GM23338 (cell line): ENCODE data around the gene SLC30A1. TPM values are rescaled to one million over a fixed set of nuclear protein-coding genes. Genes with fewer than 3 reads are reported as not detected.

Source experiments
- ATAC-seq: fragments of 200-7000 bp; cut with Tn5 transposase; 3 replicates; pipeline ENCODE4 v1.9.1; 2020
- DNase-seq: peaks from one replicate; pipeline ENCODE4 v3.0.0-alpha.2; 2015; ENCODE audit warnings: low spot score
- H2AFZ ChIP-seq: fragments of 200-600 bp; sonication (generic); 2 replicates; pipeline ENCODE4 v1.8.0; 2016; ENCODE audit warnings: antibody characterized with exemption, mild to moderate bottlenecking, moderate library complexity
- H3F3A ChIP-seq: fragments of 200-600 bp; sonication (generic); replicated peaks from 2 replicates; pipeline ENCODE4 v1.8.0; 2017; ENCODE audit warnings: antibody characterized with exemption, mixed run types, low read depth
- H3K27ac ChIP-seq: fragments of 200-600 bp; sonication (generic); 2 replicates; pipeline ENCODE4 v1.6.1; 2016; ENCODE audit warnings: low read depth
- H3K27me3 ChIP-seq: fragments of 200-600 bp; sonication (generic); 2 replicates; pipeline ENCODE4 v1.8.0; 2016; ENCODE audit warnings: mild to moderate bottlenecking, mixed run types, moderate library complexity; ENCODE audit not compliant: insufficient read depth
- H3K36me3 ChIP-seq: fragments of 200-600 bp; sonication (generic); 2 replicates; pipeline ENCODE4 v1.8.0; 2016; ENCODE audit warnings: mild to moderate bottlenecking; ENCODE audit not compliant: insufficient read depth
- H3K4me1 ChIP-seq: fragments of 200-600 bp; sonication (generic); 2 replicates; pipeline ENCODE4 v1.8.0; 2016; ENCODE audit warnings: mild to moderate bottlenecking, moderate library complexity; ENCODE audit not compliant: insufficient read depth
- H3K4me2 ChIP-seq: fragments of 200-600 bp; sonication (generic); 2 replicates; pipeline ENCODE4 v1.7.1; 2017; ENCODE audit warnings: mixed run types
- H3K4me3 ChIP-seq: fragments of 200-600 bp; sonication (generic); 2 replicates; pipeline ENCODE4 v1.6.1; 2016; ENCODE audit warnings: mixed run types
- H3K79me2 ChIP-seq: fragments of 200-600 bp; sonication (generic); replicated peaks from 2 replicates; pipeline ENCODE4 v1.8.0; 2017; ENCODE audit warnings: mild to moderate bottlenecking; ENCODE audit not compliant: insufficient read depth
- H3K9me2 ChIP-seq: fragments of 200-600 bp; sonication (generic); 2 replicates; pipeline ENCODE4 v1.8.0; 2017; ENCODE audit not compliant: insufficient read depth
- H4K20me1 ChIP-seq: fragments of 200-600 bp; sonication (generic); replicated peaks from 2 replicates; pipeline ENCODE4 v1.8.0; 2017; ENCODE audit warnings: mild to moderate bottlenecking; ENCODE audit not compliant: insufficient read depth
- H3K27ac Mint-ChIP-seq: 2 replicates; pipeline ENCODE4 v1.8.0; 2020; ENCODE audit warnings: inconsistent platforms, mild to moderate bottlenecking, moderate library complexity, mixed read lengths
- H3K27me3 Mint-ChIP-seq: 3 replicates; pipeline ENCODE4 v1.8.0; 2022; ENCODE audit warnings: low read depth, mild to moderate bottlenecking, moderate library complexity, mixed read lengths, inconsistent platforms; ENCODE audit not compliant: insufficient read depth, poor library complexity
- H3K36me3 Mint-ChIP-seq: 3 replicates; pipeline ENCODE4 v1.8.0; 2021; ENCODE audit warnings: low read depth, mild to moderate bottlenecking, inconsistent platforms, moderate library complexity, mixed read lengths
- H3K4me1 Mint-ChIP-seq: 3 replicates; pipeline ENCODE4 v1.8.0; 2020; ENCODE audit warnings: mild to moderate bottlenecking, inconsistent platforms, mixed read lengths
- H3K4me3 Mint-ChIP-seq: 3 replicates; pipeline ENCODE4 v1.8.0; 2021; ENCODE audit warnings: moderate library complexity, mild to moderate bottlenecking, inconsistent platforms, mixed read lengths
- H3K9me3 Mint-ChIP-seq: 3 replicates; pipeline ENCODE4 v1.8.0; 2020; ENCODE audit warnings: moderate library complexity, mild to moderate bottlenecking, inconsistent platforms, mixed read lengths
- CREB1 ChIP-seq: fragments of 250-450 bp; sonication (Bioruptor Pico); IDR thresholded peaks from 2 replicates; pipeline ENCODE4 v1.5.0; 2020; ENCODE audit warnings: low read depth, mild to moderate bottlenecking, moderate library complexity
- EZH2 ChIP-seq: fragments of 200-600 bp; sonication (generic); IDR thresholded peaks from one replicate; pipeline ENCODE4 v1.8.0; 2017; ENCODE audit warnings: antibody characterized with exemption, mild to moderate bottlenecking, low read depth; ENCODE audit not compliant: unreplicated experiment
- EZH2phosphoT487 ChIP-seq: fragments of 200-600 bp; sonication (generic); IDR thresholded peaks from one replicate; pipeline ENCODE4 v1.8.1; 2018; ENCODE audit warnings: antibody characterized with exemption; ENCODE audit not compliant: unreplicated experiment
- JUNB ChIP-seq: IDR thresholded peaks from one replicate; pipeline ENCODE4 v1.6.1; 2016; ENCODE audit warnings: antibody characterized with exemption; ENCODE audit not compliant: unreplicated experiment
- NANOG ChIP-seq: IDR thresholded peaks from 2 replicates; pipeline ENCODE4 v1.6.1; 2016; ENCODE audit warnings: antibody characterized with exemption, borderline replicate concordance
- POLR2AphosphoS5 ChIP-seq: IDR thresholded peaks from 2 replicates; pipeline ENCODE4 v1.6.1; 2016; ENCODE audit warnings: antibody characterized with exemption, low read depth
- STAT1 ChIP-seq: IDR thresholded peaks from one replicate; pipeline ENCODE4 v1.6.1; 2016; ENCODE audit warnings: antibody characterized with exemption; ENCODE audit not compliant: unreplicated experiment
- ZNF114 ChIP-seq: fragments of 250-450 bp; sonication (Bioruptor Pico); IDR thresholded peaks from 2 replicates; pipeline ENCODE4 v1.5.0; 2020; ENCODE audit warnings: mild to moderate bottlenecking, moderate library complexity
- ZNF331 ChIP-seq: fragments of 250-450 bp; sonication (Bioruptor Pico); IDR thresholded peaks from 2 replicates; pipeline ENCODE4 v1.5.0; 2020; ENCODE audit warnings: low read depth, mild to moderate bottlenecking, moderate library complexity
- polyA plus RNA-seq: library from polyadenylated mRNA; unstranded; fragments of >200 nt; fragmentation: Nextera tagmentation; extraction: Ambion mirVana; gene quantifications from 2 replicates; pipeline ENCODE4 v1.2.1, GENCODE V29; 2016
- total RNA-seq: library from RNA; depleted of rRNA; stranded (reverse); fragments of >200 nt; shearing (Covaris generic); gene quantifications from 2 replicates; pipeline ENCODE4 v1.2.3, GENCODE V29; 2014
- TF ChIP-seq, protein P1 (sequence below): fragments of 250-450 bp; sonication (Bioruptor Pico); IDR thresholded peaks from 2 replicates; pipeline ENCODE4 v1.5.0; 2020; ENCODE audit warnings: mild to moderate bottlenecking, moderate library complexity
- TF ChIP-seq, protein P2 (sequence below): IDR thresholded peaks from 2 replicates; pipeline ENCODE4 v1.6.1; 2016; ENCODE audit warnings: antibody characterized with exemption
- TF ChIP-seq, protein P3 (sequence below), 2 experiments: fragments of 200-600 bp in 1 of 2; sonication (generic) in 1 of 2; conservative IDR thresholded peaks; 2 replicates each; pipeline versions ENCODE4 v1.5.1 to v1.6.1; 2016 to 2017; ENCODE audit warnings: antibody characterized with exemption in 2 of 2, low read depth in 2 of 2, mild to moderate bottlenecking in 2 of 2, moderate library complexity in 1 of 2
- TF ChIP-seq, protein P4 (sequence below): IDR thresholded peaks from one replicate; pipeline ENCODE4 v1.6.1; 2018; ENCODE audit warnings: antibody characterized with exemption; ENCODE audit not compliant: unreplicated experiment

SLC30A1 gene
- total and polyA plus RNA-seq, 2 experiments from 2014 or later: 3.3 to 17.7 TPM

DNA sequence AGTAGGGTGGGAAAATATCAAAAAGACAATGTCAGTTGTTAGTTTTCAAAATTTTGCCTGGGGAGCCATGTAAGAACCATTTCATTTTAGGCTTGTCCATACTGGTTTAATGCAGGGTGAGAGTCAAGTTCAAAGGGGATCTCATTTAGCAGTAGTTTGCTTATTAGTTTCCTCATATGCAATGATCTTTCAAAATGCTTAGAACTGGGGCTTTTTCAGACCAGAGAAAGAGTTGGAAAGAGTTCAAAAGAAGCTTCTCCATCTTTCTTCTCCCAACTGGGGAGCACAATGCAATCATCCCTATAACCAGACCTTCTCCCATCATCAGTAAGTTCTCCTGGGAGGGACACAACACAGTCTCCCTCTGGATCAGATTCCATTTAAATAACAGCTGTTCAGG, 16.5 kb upstream of the SLC30A1 start:
- ATAC-seq: no peak
- H4K20me1 ChIP-seq: no peaks in the 10 kb centered on the region
- no peaks in the 10 kb centered on the region for H3K27me3 ChIP-seq
- H3K4me1 Mint-ChIP-seq: no peaks in the 10 kb centered on the region
- DNase-seq: no peak
- no peak overlapping the region for H2AFZ ChIP-seq
- H3K27ac ChIP-seq: no peak overlapping the region
- no peaks in the 10 kb centered on the region for H3K4me1 ChIP-seq
- H3K79me2 ChIP-seq: no peaks in the 10 kb centered on the region
- no peak overlapping the region for H3K4me3 Mint-ChIP-seq
- H3K4me2 ChIP-seq: no peak overlapping the region
- H3K9me2 ChIP-seq: no peaks in the 10 kb centered on the region
- H3K36me3 ChIP-seq: no peaks in the 10 kb centered on the region
- H3K27me3 Mint-ChIP-seq: peaks cover 7% of the 10 kb centered on the region
- H3K4me3 ChIP-seq: no peak overlapping the region
- TF ChIP-seq, protein P1, sequence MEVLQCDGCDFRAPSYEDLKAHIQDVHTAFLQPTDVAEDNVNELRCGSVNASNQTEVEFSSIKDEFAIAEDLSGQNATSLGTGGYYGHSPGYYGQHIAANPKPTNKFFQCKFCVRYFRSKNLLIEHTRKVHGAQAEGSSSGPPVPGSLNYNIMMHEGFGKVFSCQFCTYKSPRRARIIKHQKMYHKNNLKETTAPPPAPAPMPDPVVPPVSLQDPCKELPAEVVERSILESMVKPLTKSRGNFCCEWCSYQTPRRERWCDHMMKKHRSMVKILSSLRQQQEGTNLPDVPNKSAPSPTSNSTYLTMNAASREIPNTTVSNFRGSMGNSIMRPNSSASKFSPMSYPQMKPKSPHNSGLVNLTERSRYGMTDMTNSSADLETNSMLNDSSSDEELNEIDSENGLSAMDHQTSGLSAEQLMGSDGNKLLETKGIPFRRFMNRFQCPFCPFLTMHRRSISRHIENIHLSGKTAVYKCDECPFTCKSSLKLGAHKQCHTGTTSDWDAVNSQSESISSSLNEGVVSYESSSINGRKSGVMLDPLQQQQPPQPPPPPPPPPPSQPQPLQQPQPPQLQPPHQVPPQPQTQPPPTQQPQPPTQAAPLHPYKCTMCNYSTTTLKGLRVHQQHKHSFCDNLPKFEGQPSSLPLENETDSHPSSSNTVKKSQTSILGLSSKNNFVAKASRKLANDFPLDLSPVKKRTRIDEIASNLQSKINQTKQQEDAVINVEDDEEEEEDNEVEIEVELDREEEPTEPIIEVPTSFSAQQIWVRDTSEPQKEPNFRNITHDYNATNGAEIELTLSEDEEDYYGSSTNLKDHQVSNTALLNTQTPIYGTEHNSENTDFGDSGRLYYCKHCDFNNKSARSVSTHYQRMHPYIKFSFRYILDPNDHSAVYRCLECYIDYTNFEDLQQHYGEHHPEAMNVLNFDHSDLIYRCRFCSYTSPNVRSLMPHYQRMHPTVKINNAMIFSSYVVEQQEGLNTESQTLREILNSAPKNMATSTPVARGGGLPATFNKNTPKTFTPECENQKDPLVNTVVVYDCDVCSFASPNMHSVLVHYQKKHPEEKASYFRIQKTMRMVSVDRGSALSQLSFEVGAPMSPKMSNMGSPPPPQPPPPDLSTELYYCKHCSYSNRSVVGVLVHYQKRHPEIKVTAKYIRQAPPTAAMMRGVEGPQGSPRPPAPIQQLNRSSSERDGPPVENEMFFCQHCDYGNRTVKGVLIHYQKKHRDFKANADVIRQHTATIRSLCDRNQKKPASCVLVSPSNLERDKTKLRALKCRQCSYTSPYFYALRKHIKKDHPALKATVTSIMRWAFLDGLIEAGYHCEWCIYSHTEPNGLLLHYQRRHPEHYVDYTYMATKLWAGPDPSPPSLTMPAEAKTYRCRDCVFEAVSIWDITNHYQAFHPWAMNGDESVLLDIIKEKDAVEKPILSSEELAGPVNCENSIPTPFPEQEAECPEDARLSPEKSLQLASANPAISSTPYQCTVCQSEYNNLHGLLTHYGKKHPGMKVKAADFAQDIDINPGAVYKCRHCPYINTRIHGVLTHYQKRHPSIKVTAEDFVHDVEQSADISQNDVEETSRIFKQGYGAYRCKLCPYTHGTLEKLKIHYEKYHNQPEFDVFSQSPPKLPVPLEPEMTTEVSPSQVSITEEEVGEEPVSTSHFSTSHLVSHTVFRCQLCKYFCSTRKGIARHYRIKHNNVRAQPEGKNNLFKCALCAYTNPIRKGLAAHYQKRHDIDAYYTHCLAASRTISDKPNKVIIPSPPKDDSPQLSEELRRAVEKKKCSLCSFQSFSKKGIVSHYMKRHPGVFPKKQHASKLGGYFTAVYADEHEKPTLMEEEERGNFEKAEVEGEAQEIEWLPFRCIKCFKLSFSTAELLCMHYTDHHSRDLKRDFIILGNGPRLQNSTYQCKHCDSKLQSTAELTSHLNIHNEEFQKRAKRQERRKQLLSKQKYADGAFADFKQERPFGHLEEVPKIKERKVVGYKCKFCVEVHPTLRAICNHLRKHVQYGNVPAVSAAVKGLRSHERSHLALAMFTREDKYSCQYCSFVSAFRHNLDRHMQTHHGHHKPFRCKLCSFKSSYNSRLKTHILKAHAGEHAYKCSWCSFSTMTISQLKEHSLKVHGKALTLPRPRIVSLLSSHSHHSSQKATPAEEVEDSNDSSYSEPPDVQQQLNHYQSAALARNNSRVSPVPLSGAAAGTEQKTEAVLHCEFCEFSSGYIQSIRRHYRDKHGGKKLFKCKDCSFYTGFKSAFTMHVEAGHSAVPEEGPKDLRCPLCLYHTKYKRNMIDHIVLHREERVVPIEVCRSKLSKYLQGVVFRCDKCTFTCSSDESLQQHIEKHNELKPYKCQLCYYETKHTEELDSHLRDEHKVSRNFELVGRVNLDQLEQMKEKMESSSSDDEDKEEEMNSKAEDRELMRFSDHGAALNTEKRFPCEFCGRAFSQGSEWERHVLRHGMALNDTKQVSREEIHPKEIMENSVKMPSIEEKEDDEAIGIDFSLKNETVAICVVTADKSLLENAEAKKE (CRISPR knock-in tag): no peak
- TF ChIP-seq ZNF331 (CRISPR knock-in tag) (no peak), JUNB (no peak), NANOG (no peak), EZH2 (no peak), EZH2phosphoT487 (no peak), POLR2AphosphoS5 (no peak), ZNF114 (no peak), CREB1 (CRISPR knock-in tag) (no peak), STAT1 (no peak)
- TF ChIP-seq, protein P2, sequence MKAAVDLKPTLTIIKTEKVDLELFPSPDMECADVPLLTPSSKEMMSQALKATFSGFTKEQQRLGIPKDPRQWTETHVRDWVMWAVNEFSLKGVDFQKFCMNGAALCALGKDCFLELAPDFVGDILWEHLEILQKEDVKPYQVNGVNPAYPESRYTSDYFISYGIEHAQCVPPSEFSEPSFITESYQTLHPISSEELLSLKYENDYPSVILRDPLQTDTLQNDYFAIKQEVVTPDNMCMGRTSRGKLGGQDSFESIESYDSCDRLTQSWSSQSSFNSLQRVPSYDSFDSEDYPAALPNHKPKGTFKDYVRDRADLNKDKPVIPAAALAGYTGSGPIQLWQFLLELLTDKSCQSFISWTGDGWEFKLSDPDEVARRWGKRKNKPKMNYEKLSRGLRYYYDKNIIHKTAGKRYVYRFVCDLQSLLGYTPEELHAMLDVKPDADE: no peak
- TF ChIP-seq, protein P3, sequence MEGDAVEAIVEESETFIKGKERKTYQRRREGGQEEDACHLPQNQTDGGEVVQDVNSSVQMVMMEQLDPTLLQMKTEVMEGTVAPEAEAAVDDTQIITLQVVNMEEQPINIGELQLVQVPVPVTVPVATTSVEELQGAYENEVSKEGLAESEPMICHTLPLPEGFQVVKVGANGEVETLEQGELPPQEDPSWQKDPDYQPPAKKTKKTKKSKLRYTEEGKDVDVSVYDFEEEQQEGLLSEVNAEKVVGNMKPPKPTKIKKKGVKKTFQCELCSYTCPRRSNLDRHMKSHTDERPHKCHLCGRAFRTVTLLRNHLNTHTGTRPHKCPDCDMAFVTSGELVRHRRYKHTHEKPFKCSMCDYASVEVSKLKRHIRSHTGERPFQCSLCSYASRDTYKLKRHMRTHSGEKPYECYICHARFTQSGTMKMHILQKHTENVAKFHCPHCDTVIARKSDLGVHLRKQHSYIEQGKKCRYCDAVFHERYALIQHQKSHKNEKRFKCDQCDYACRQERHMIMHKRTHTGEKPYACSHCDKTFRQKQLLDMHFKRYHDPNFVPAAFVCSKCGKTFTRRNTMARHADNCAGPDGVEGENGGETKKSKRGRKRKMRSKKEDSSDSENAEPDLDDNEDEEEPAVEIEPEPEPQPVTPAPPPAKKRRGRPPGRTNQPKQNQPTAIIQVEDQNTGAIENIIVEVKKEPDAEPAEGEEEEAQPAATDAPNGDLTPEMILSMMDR (conservative IDR thresholded peaks at IDR 0.05; ENCODE audit: low read depth in 2 of 2): no peak
- TF ChIP-seq, protein P4, sequence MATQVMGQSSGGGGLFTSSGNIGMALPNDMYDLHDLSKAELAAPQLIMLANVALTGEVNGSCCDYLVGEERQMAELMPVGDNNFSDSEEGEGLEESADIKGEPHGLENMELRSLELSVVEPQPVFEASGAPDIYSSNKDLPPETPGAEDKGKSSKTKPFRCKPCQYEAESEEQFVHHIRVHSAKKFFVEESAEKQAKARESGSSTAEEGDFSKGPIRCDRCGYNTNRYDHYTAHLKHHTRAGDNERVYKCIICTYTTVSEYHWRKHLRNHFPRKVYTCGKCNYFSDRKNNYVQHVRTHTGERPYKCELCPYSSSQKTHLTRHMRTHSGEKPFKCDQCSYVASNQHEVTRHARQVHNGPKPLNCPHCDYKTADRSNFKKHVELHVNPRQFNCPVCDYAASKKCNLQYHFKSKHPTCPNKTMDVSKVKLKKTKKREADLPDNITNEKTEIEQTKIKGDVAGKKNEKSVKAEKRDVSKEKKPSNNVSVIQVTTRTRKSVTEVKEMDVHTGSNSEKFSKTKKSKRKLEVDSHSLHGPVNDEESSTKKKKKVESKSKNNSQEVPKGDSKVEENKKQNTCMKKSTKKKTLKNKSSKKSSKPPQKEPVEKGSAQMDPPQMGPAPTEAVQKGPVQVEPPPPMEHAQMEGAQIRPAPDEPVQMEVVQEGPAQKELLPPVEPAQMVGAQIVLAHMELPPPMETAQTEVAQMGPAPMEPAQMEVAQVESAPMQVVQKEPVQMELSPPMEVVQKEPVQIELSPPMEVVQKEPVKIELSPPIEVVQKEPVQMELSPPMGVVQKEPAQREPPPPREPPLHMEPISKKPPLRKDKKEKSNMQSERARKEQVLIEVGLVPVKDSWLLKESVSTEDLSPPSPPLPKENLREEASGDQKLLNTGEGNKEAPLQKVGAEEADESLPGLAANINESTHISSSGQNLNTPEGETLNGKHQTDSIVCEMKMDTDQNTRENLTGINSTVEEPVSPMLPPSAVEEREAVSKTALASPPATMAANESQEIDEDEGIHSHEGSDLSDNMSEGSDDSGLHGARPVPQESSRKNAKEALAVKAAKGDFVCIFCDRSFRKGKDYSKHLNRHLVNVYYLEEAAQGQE: no peak
- no peaks in the 10 kb centered on the region for H3K9me3 Mint-ChIP-seq
- H3K36me3 Mint-ChIP-seq: no peaks in the 10 kb centered on the region
- H3F3A ChIP-seq: no peaks in the 10 kb centered on the region
- no peak overlapping the region for H3K27ac Mint-ChIP-seq
